ENCODE data around the gene CEP63. TPM values are rescaled to one million over a fixed set of nuclear protein-coding genes. Genes with fewer than 3 reads are reported as not detected.

CEP63 gene
- total RNA-seq, 2 experiments from 2014 or later: 21.3 to 25.9 TPM

- H3K27me3 Mint-ChIP-seq: peaks cover 5% of the 10 kb centered on the region
- H3K4me1 Mint-ChIP-seq: peaks cover 5% of the 10 kb centered on the region
- ATAC-seq (no peak), DNase-seq (no peak)
- no peaks in the 10 kb centered on the region for H3K9me3 Mint-ChIP-seq (ENCODE audit: low read depth)
- intact Hi-C loops (cut with DNase I, micrococcal nuclease): loop anchor here (1.0 to 10.0 kb wide), 7 partner anchors 39 to 1441 kb away; no protein-coding TSS in a partner anchor
- H3K4me3 Mint-ChIP-seq: no peak overlapping the region
- ChIA-PET CTCF (interaction anchor here (0.6 to 2.7 kb wide), 18 partner anchors 9 to 1440 kb away, joined by 3 to 21 read pairs (median 4); no protein-coding TSS in a partner anchor), POLR2A (no interaction called here)
- no peak overlapping the region for H3K27ac Mint-ChIP-seq
- no peaks in the 10 kb centered on the region for H3K36me3 Mint-ChIP-seq (ENCODE audit: low read depth)
Observed at GRCh38 chr3:134601539-134602439, 115.9 kb downstream of the CEP63 start.

- H3K36me3 Mint-ChIP-seq (ENCODE audit: low read depth): no peaks in the 10 kb centered on the region
- no peak for ATAC-seq
- POLR2A ChIA-PET: no interaction called here
- no peaks in the 10 kb centered on the region for H3K9me3 Mint-ChIP-seq (ENCODE audit: low read depth)
- peaks cover 5% of the 10 kb centered on the region for H3K4me1 Mint-ChIP-seq
- no peak for DNase-seq
- H3K27me3 Mint-ChIP-seq: peaks cover 5% of the 10 kb centered on the region
- intact Hi-C loops (cut with DNase I, micrococcal nuclease): loop anchor here in 1 of 2 experiments (10.0 kb wide), 1 partner anchor 152 kb away; no protein-coding TSS in a partner anchor
- no peak overlapping the region for H3K27ac Mint-ChIP-seq
- no peak overlapping the region for H3K4me3 Mint-ChIP-seq
- CTCF ChIA-PET: interaction anchor here (0.7 to 2.7 kb wide), 2 partner anchors 13 to 83 kb away, joined by 3 to 21 read pairs; no protein-coding TSS in a partner anchor
Observed at GRCh38 chr3:134602440-134602814, 116.6 kb downstream of the CEP63 start.

- Mint-ChIP-seq H3K27me3 (peaks cover 5% of the 10 kb centered on the region), H3K4me3 (no peak overlapping the region), H3K36me3 (ENCODE audit: low read depth) (no peaks in the 10 kb centered on the region), H3K4me1 (peaks cover 5% of the 10 kb centered on the region), H3K27ac (no peak overlapping the region), H3K9me3 (ENCODE audit: low read depth) (no peaks in the 10 kb centered on the region)
- ATAC-seq: no peak
- POLR2A ChIA-PET: no interaction called here
- no peak for DNase-seq
- CTCF ChIA-PET: interaction anchor here (1.6 kb wide), 1 partner anchor 9 kb away, joined by 4 read pairs; no protein-coding TSS in a partner anchor
- intact Hi-C loops (cut with DNase I, micrococcal nuclease): loop anchor here in 1 of 2 experiments (10.0 kb wide), 1 partner anchor 151 kb away; no protein-coding TSS in a partner anchor
Observed at GRCh38 chr3:134603480-134603879, 117.6 kb downstream of the CEP63 start.

- intact Hi-C loops (cut with DNase I, micrococcal nuclease): loop anchor here in 1 of 2 experiments (10.0 kb wide), 1 partner anchor 151 kb away; no protein-coding TSS in a partner anchor
- no peak overlapping the region for H3K27ac Mint-ChIP-seq
- POLR2A ChIA-PET: no interaction called here
- H3K9me3 Mint-ChIP-seq (ENCODE audit: low read depth): no peaks in the 10 kb centered on the region
- no peak for ATAC-seq
- no peaks in the 10 kb centered on the region for H3K36me3 Mint-ChIP-seq (ENCODE audit: low read depth)
- H3K4me1 Mint-ChIP-seq: peaks cover 5% of the 10 kb centered on the region
- H3K4me3 Mint-ChIP-seq: no peak overlapping the region
- no peak for DNase-seq
- H3K27me3 Mint-ChIP-seq: peaks cover 5% of the 10 kb centered on the region
- CTCF ChIA-PET: interaction anchor here (1.6 kb wide), 1 partner anchor 9 kb away, joined by 4 read pairs; no protein-coding TSS in a partner anchor
Observed at GRCh38 chr3:134603956-134604355, 118.1 kb downstream of the CEP63 start.

- Mint-ChIP-seq H3K4me3 (no peak overlapping the region), H3K36me3 (ENCODE audit: low read depth) (no peaks in the 10 kb centered on the region), H3K27me3 (peaks cover 4% of the 10 kb centered on the region), H3K9me3 (ENCODE audit: low read depth) (no peaks in the 10 kb centered on the region), H3K4me1 (peaks cover 4% of the 10 kb centered on the region), H3K27ac (no peak overlapping the region)
- ChIA-PET CTCF (no interaction called here), POLR2A (no interaction called here)
- ATAC-seq (no peak), DNase-seq (no peak)
- intact Hi-C loops (cut with DNase I, micrococcal nuclease): loop anchor here in 1 of 2 experiments (10.0 kb wide), 1 partner anchor 149 kb away; no protein-coding TSS in a partner anchor
Observed at GRCh38 chr3:134605556-134605955, 119.7 kb downstream of the CEP63 start.

- intact Hi-C loops (cut with DNase I, micrococcal nuclease): loop anchor here in 1 of 2 experiments (10.0 kb wide), 1 partner anchor 148 kb away; no protein-coding TSS in a partner anchor
- DNase-seq (no peak), ATAC-seq (no peak)
- H3K36me3 Mint-ChIP-seq (ENCODE audit: low read depth): no peaks in the 10 kb centered on the region
- no peak overlapping the region for H3K27ac Mint-ChIP-seq
- no peaks in the 10 kb centered on the region for H3K4me1 Mint-ChIP-seq
- peaks cover 2% of the 10 kb centered on the region for H3K27me3 Mint-ChIP-seq
- H3K4me3 Mint-ChIP-seq: no peak overlapping the region
- POLR2A ChIA-PET: no interaction called here
- no peaks in the 10 kb centered on the region for H3K9me3 Mint-ChIP-seq (ENCODE audit: low read depth)
- CTCF ChIA-PET: interaction anchor here (0.6 to 0.7 kb wide), 2 partner anchors 8 to 124 kb away, joined by 3 read pairs; no protein-coding TSS in a partner anchor
Observed at GRCh38 chr3:134606033-134607025, 120.5 kb downstream of the CEP63 start.

- ChIA-PET POLR2A (interaction anchor here (0.6 kb wide), 1 partner anchor 14 kb away, joined by 3 read pairs; no protein-coding TSS in a partner anchor), CTCF (interaction anchor here (0.6 to 0.7 kb wide), 2 partner anchors 9 to 125 kb away, joined by 3 read pairs; no protein-coding TSS in a partner anchor)
- no peak for DNase-seq
- H3K4me1 Mint-ChIP-seq: no peaks in the 10 kb centered on the region
- H3K9me3 Mint-ChIP-seq (ENCODE audit: low read depth): no peaks in the 10 kb centered on the region
- no peak overlapping the region for H3K27ac Mint-ChIP-seq
- intact Hi-C loops (cut with DNase I, micrococcal nuclease): loop anchor here in 1 of 2 experiments (10.0 kb wide), 1 partner anchor 147 kb away; no protein-coding TSS in a partner anchor
- peaks cover 2% of the 10 kb centered on the region for H3K27me3 Mint-ChIP-seq
- ATAC-seq: no peak
- no peaks in the 10 kb centered on the region for H3K36me3 Mint-ChIP-seq (ENCODE audit: low read depth)
- no peak overlapping the region for H3K4me3 Mint-ChIP-seq
Observed at GRCh38 chr3:134607054-134608022, 121.5 kb downstream of the CEP63 start.

- no peak for DNase-seq
- no peak overlapping the region for H3K4me3 Mint-ChIP-seq
- H3K27ac Mint-ChIP-seq: no peak overlapping the region
- peaks cover 2% of the 10 kb centered on the region for H3K27me3 Mint-ChIP-seq
- H3K9me3 Mint-ChIP-seq (ENCODE audit: low read depth): no peaks in the 10 kb centered on the region
- intact Hi-C loops (cut with DNase I, micrococcal nuclease): loop anchor here in 1 of 2 experiments (10.0 kb wide), 1 partner anchor 147 kb away; no protein-coding TSS in a partner anchor
- ChIA-PET CTCF (no interaction called here), POLR2A (interaction anchor here (0.6 kb wide), 1 partner anchor 13 kb away, joined by 3 read pairs; no protein-coding TSS in a partner anchor)
- no peaks in the 10 kb centered on the region for H3K36me3 Mint-ChIP-seq (ENCODE audit: low read depth)
- no peak for ATAC-seq
- H3K4me1 Mint-ChIP-seq: no peaks in the 10 kb centered on the region
Observed at GRCh38 chr3:134608023-134608770, 122.3 kb downstream of the CEP63 start.

- CTCF ChIA-PET: no interaction called here
- POLR2A ChIA-PET: no interaction called here
- Mint-ChIP-seq H3K9me3 (ENCODE audit: low read depth) (no peaks in the 10 kb centered on the region), H3K4me1 (no peaks in the 10 kb centered on the region), H3K27ac (no peak overlapping the region), H3K36me3 (ENCODE audit: low read depth) (no peaks in the 10 kb centered on the region), H3K27me3 (peaks cover 2% of the 10 kb centered on the region), H3K4me3 (no peak overlapping the region)
- DNase-seq (no peak), ATAC-seq (no peak)
- intact Hi-C loops (cut with DNase I, micrococcal nuclease): loop anchor here in 1 of 2 experiments (10.0 kb wide), 1 partner anchor 146 kb away; no protein-coding TSS in a partner anchor
Observed at GRCh38 chr3:134608771-134609435, 123.0 kb downstream of the CEP63 start.

Measured in activated CD4-positive, alpha-beta T cell treated with anti-CD3 and anti-CD28 coated beads for 36 hours (primary cell).